HCT116 (cell line): ENCODE results near the gene BTBD10.

Experiments
- EZH2 ChIP-seq: fragments of 200-600 bp; sonication (generic); IDR thresholded peaks from 2 replicates; pipeline ENCODE4 v1.6.1; 2017; ENCODE audit warnings: antibody characterized with exemption, mixed run types
- EZH2phosphoT487 ChIP-seq: fragments of 200-600 bp; IDR thresholded peaks from 2 replicates; pipeline ENCODE4 v1.6.1; 2018; ENCODE audit warnings: antibody characterized with exemption, borderline replicate concordance
- POLR2A ChIP-seq: IDR thresholded peaks from 2 replicates; pipeline ENCODE4 v1.7.0; 2011; ENCODE audit warnings: borderline replicate concordance; ENCODE audit not compliant: insufficient read depth, insufficient read length; ENCODE audit errors: extremely low read depth
- POLR2AphosphoS5 ChIP-seq: IDR thresholded peaks from 2 replicates; pipeline ENCODE4 v1.6.1; 2011; ENCODE audit warnings: mild to moderate bottlenecking, low read depth, low read length, moderate library complexity
- SIN3A ChIP-seq: IDR thresholded peaks from 2 replicates; pipeline ENCODE4 v1.6.1; 2012; ENCODE audit warnings: low read depth
- ZNF274 ChIP-seq: fragments of 200-500 bp; sonication (Bioruptor generic); IDR thresholded peaks from 2 replicates; pipeline ENCODE4 v1.6.1; 2014; ENCODE audit warnings: mild to moderate bottlenecking, low read depth, low read length, inconsistent platforms
- TF ChIP-seq, protein P1 (sequence below), 3 experiments: fragments of 200-600 bp in 1 of 3; sonication (generic) in 1 of 3; IDR thresholded peaks in 2 of 3; conservative IDR thresholded peaks in 1 of 3; 2 replicates each; pipeline ENCODE4 v1.5.1; 2012 to 2017; ENCODE audit warnings: low read depth in 2 of 3, low read length in 2 of 3, antibody characterized with exemption in 1 of 3, borderline replicate concordance in 1 of 3, control low read depth in 1 of 3, mild to moderate bottlenecking in 1 of 3, mixed read lengths in 1 of 3, mixed run types in 1 of 3, moderate library complexity in 1 of 3; ENCODE audit not compliant: insufficient read depth in 1 of 3
- TF ChIP-seq, protein P2 (sequence below): IDR thresholded peaks from 2 replicates; pipeline ENCODE4 v1.6.1; 2012
- TF ChIP-seq, protein P3 (sequence below): IDR thresholded peaks from 2 replicates; pipeline ENCODE4 v1.6.1; 2012

DNA sequence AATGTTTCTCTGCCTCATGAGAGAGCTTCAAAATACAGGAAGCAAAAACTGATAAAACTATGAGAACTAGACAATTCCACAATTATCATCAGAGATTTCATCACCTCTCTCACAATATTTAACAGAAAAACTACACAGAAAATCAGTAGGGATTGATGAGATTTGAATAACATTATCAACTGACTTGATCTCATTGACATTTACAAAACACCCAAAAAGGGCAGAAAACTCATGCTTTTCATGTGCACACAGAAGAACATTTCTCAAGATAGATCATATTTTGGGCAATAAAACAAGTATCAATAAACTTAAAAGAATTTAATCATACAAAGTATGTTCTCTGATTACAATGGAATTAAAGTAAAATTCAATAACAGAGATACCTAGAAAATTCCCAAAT, 35.6 kb downstream of the BTBD10 start:
- TF ChIP-seq, protein P1, sequence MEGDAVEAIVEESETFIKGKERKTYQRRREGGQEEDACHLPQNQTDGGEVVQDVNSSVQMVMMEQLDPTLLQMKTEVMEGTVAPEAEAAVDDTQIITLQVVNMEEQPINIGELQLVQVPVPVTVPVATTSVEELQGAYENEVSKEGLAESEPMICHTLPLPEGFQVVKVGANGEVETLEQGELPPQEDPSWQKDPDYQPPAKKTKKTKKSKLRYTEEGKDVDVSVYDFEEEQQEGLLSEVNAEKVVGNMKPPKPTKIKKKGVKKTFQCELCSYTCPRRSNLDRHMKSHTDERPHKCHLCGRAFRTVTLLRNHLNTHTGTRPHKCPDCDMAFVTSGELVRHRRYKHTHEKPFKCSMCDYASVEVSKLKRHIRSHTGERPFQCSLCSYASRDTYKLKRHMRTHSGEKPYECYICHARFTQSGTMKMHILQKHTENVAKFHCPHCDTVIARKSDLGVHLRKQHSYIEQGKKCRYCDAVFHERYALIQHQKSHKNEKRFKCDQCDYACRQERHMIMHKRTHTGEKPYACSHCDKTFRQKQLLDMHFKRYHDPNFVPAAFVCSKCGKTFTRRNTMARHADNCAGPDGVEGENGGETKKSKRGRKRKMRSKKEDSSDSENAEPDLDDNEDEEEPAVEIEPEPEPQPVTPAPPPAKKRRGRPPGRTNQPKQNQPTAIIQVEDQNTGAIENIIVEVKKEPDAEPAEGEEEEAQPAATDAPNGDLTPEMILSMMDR (IDR thresholded peaks at IDR 0.05 in 2 of 3, conservative IDR thresholded peaks at IDR 0.05 in 1 of 3; ENCODE audit: borderline replicate concordance in 1 of 3, insufficient read depth in 1 of 3, low read depth in 2 of 3, low read length in 2 of 3), result no peak
- TF ChIP-seq, protein P2, sequence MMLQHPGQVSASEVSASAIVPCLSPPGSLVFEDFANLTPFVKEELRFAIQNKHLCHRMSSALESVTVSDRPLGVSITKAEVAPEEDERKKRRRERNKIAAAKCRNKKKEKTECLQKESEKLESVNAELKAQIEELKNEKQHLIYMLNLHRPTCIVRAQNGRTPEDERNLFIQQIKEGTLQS, result no peak
- TF ChIP-seq EZH2 (no peak), POLR2A (no peak), POLR2AphosphoS5 (no peak), EZH2phosphoT487 (no peak), SIN3A (no peak), ZNF274 (no peak)
- TF ChIP-seq, protein P3, sequence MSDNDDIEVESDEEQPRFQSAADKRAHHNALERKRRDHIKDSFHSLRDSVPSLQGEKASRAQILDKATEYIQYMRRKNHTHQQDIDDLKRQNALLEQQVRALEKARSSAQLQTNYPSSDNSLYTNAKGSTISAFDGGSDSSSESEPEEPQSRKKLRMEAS, result no peak
